GM18508 (cell line): ENCODE data around the gene VCPKMT.
"Not testable (repeated sequence)": the region's sequence is repeated elsewhere in the genome, so short reads cannot be mapped to it uniquely, and the experiment has no call there.

Source experiments
- ATAC-seq: cut with Tn5 transposase; IDR thresholded peaks from one replicate; pipeline ENCODE4 v1.9.1; 2021; ENCODE audit warnings: moderate number of reproducible peaks; ENCODE audit not compliant: insufficient read depth, unreplicated experiment

The VCPKMT gene

GRCh38 chr14:50093496-50093895 is 22.9 kb downstream of the VCPKMT start:
- no peak for ATAC-seq

GRCh38 chr14:50092006-50092555 is 24.3 kb downstream of the VCPKMT start:
- ATAC-seq = no peak

- no peak for ATAC-seq
Observed at GRCh38 chr14:50091240-50091913, 25.0 kb downstream of the VCPKMT start.

- ATAC-seq = no peak
Observed at GRCh38 chr14:50089208-50089607, 27.2 kb downstream of the VCPKMT start.

GRCh38 chr14:50088731-50089130 is 27.6 kb downstream of the VCPKMT start:
- no peak for ATAC-seq

- no peak for ATAC-seq
Observed at GRCh38 chr14:50088117-50088515, 28.3 kb downstream of the VCPKMT start.

- ATAC-seq = no peak
Observed at GRCh38 chr14:50087341-50088116, 28.8 kb downstream of the VCPKMT start.

GRCh38 chr14:50086321-50086711 is 30.1 kb downstream of the VCPKMT start:
- no peak for ATAC-seq

- no peak for ATAC-seq
Observed at GRCh38 chr14:50085570-50086320, 30.6 kb downstream of the VCPKMT start.

GRCh38 chr14:50084666-50085065 is 31.7 kb downstream of the VCPKMT start:
- ATAC-seq = no peak

GRCh38 chr14:50083467-50084337 is 32.7 kb downstream of the VCPKMT start:
- ATAC-seq = peak; percentile 25

- peak; percentile 51 for ATAC-seq
Observed at GRCh38 chr14:50082784-50083466, 33.4 kb downstream of the VCPKMT start.

GRCh38 chr14:50082308-50082742 is 34.0 kb downstream of the VCPKMT start:
- no peak for ATAC-seq

- not testable (repeated sequence) for ATAC-seq
Observed at GRCh38 chr14:50079103-50079502, 37.3 kb downstream of the VCPKMT start.

GRCh38 chr14:50073663-50074062 is 42.7 kb downstream of the VCPKMT start:
- ATAC-seq = not testable (repeated sequence)

GRCh38 chr14:50072395-50072794 is 44.0 kb downstream of the VCPKMT start:
- no peak for ATAC-seq

GRCh38 chr14:50070840-50071548 is 45.4 kb downstream of the VCPKMT start:
- ATAC-seq = peak; percentile 45

GRCh38 chr14:50070230-50070629 is 46.1 kb downstream of the VCPKMT start:
- ATAC-seq = no peak

- ATAC-seq = no peak
Observed at GRCh38 chr14:50069325-50069724, 47.0 kb downstream of the VCPKMT start.
